Frontal cortex (tissue), 4 donors: Measurements from ENCODE around the gene PBX1. TPM values are rescaled to one million over a fixed set of nuclear protein-coding genes. Genes with fewer than 3 reads are reported as not detected.

Source experiments
- DNase-seq, 2 donors: peaks; one replicate each; pipeline ENCODE4 v3.0.0; 2012; ENCODE audit warnings: low spot score in 2 of 2
- FAIRE-seq: peaks from 2 replicates; lab custom pipeline; 2012; peaks lifted over from hg19 to GRCh38; lab: Jason Lieb, UNC
- total RNA-seq: library from RNA; depleted of rRNA; stranded (reverse); fragments of >200 nt; gene quantifications from one replicate; pipeline ENCODE4 v1.2.3, GENCODE V29; 2014
- donor health status: control.
- donor health status: control.
- donor health status: control.

The PBX1 gene
- total RNA-seq, 1 donor from 2014 or later = 197 TPM

GRCh38 chr1:164765557-164765956, 206.6 kb downstream of the PBX1 start:
- DNase-seq (no peak), FAIRE-seq (no peak)

GRCh38 chr1:164765992-164766720, 207.2 kb downstream of the PBX1 start:
- DNase-seq (no peak), FAIRE-seq (no peak)

DNA sequence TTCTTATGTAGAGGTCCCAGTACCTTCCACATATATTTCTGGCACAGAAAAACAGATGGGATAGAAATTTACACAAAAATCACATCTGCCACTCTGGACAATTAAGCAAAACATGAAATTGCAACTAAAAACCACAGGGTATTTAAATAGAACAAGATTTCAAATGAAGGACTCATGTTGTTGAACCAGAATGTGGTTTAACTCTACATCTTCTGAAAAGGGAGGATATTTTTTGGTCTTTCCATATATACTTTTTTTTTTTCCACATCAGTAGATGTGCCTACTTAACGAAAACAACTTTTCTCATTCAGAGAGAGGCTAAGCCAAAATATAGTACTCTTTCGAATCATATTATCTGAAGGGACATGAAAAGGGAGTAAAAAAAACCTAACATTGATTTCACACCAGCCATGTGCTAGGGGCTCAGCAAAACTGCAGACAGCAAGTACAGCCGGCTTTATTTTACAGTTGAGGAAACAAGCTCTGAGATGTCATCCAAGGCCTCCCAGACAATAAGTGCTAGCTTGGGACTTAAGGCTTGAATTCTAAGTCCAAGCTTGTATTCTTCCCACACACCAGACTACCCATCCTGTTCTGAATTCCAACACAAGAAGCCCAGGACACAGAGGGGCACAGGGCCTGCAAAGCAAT, 208.9 kb downstream of the PBX1 start:
- no peak for DNase-seq
- FAIRE-seq = no peak

DNA sequence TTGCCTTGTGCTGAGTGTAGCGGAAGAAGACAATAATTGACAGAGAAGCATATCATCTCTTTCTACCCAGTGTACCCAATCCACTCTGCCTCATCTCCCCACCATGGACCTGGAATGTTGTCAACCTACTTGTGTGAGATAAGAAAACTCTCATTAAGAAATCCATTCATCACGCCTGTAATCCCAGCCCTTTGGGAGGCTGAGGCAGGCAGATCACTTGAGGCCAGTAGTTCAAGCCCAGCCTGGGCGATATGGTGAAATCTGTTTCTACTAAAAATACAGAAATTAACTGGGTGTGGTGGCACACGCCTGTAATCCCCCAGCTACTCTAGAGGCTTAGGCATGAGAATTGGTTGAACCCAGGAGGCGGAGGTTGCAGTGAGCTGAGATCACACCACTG, 209.6 kb downstream of the PBX1 start:
- FAIRE-seq (no peak), DNase-seq (no peak)

DNA sequence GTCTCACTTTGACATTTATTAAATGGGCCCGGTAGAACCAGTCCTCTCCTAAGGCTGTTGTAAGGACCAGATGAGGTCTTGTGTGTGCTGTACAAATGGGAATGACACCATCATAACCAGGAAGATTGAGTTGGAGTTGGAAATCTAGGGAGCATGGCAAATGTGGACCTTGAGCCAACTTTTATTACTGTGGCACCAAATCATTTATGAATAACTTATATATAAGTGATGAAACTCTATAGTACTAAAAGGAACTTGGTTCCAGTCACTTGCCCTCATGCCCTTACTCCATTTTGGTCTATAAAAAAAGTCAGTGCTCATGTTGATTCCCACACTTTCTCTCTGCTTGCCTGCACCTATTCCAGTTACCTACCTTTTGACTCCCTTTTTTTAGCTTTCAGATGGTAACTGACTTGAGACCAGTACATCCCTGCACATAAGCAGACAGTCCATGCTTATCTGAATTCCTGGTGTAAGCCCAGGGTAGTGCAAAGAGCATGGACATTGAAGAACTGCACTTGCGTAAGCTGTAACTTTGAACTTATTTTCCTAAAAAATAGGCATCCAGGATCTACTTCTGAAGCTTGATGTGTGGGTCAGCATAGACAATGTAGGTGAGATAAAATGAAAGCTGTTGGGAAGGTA, 210.6 kb downstream of the PBX1 start:
- DNase-seq (no peak), FAIRE-seq (no peak)

GRCh38 chr1:164770131-164770529, 211.1 kb downstream of the PBX1 start:
- FAIRE-seq (no peak), DNase-seq (no peak)

- FAIRE-seq = no peak
- no peak for DNase-seq
Observed at GRCh38 chr1:164771041-164771618, 212.1 kb downstream of the PBX1 start.

- FAIRE-seq = no peak
- no peak for DNase-seq
Observed at GRCh38 chr1:164771619-164772361, 212.8 kb downstream of the PBX1 start.

GRCh38 chr1:164772635-164773034, 213.7 kb downstream of the PBX1 start:
- no peak for DNase-seq
- no peak for FAIRE-seq

DNA sequence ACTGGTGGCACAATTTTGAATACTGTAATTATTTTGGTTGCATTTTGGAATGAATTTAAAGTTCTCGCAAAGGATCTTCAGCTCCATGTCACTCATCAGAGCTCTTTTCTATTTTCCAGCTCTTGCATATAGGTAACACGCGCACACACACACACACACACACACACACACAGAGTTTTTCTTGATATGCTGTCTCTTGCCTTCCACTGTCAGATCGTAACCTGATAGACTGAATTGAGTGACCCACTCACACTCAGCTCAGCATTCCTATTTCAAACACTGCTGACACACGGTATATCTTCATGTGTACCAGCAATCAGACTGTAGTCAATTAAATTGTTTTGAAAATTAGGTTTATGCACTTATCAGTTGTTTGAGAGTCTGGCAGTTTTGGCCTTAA, 214.1 kb downstream of the PBX1 start:
- no peak for FAIRE-seq
- DNase-seq = no peak

DNA sequence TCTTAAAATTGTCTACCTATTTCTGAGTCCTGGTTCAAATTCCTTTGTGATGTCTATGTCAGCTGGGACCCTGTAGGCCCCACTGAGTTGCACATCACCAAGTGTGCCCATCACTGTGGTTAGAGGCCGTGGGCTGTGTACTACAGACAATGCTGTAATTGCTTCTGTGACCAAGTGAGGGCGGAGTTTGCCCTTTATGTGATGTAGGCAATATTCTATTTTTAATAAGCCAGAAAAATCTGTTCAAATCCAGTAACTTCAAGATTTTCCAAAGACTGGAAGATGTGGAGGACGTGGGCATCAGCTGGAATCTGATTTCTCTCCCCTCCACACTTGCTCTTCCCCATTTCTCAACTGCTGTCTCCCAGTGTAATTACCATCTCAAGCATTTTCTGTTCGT, 215.4 kb downstream of the PBX1 start:
- FAIRE-seq = no peak
- DNase-seq = no peak

- FAIRE-seq (no peak), DNase-seq (no peak)
Observed at GRCh38 chr1:164774819-164775654, 216.1 kb downstream of the PBX1 start.

DNA sequence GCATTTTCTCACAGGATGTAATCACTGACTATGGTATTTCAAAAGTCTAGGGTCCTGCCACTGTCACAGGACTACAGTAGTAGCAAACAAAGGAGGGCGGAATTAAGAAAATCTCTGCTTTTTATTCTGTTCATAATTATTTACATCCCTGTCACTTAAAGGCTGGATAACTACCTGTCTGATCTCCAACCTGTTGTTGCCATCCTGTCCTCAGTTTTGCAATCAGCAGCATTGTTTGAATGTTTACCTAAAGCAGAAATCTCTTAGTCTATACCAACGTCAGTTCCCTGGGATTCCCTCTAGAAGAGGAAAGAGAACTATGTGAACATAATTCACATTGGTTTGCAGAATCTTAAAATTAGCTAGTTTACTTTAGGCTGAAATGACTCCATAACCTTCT, 218.5 kb downstream of the PBX1 start:
- DNase-seq (no peak), FAIRE-seq (no peak)

DNA sequence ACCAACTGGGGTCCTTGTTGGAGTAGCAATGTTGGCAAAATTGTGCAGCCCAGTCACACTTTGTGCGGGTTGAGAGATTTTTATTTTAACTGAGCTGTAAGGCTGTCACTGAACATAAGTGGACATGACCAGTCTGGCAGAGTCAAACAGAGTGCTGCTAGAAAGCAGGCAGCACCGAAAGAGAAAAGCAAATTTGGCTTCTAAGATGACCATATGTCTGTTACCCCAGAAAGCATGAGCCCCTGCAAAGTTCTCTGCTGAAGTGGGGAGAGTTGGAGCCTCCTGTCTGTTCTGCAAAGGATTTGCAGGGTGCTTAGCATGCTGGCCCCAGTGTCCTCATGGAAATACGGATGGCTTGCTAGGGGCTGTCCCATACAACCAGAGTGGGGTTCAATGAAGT, 220.4 kb downstream of the PBX1 start:
- FAIRE-seq (no peak), DNase-seq (no peak)

DNA sequence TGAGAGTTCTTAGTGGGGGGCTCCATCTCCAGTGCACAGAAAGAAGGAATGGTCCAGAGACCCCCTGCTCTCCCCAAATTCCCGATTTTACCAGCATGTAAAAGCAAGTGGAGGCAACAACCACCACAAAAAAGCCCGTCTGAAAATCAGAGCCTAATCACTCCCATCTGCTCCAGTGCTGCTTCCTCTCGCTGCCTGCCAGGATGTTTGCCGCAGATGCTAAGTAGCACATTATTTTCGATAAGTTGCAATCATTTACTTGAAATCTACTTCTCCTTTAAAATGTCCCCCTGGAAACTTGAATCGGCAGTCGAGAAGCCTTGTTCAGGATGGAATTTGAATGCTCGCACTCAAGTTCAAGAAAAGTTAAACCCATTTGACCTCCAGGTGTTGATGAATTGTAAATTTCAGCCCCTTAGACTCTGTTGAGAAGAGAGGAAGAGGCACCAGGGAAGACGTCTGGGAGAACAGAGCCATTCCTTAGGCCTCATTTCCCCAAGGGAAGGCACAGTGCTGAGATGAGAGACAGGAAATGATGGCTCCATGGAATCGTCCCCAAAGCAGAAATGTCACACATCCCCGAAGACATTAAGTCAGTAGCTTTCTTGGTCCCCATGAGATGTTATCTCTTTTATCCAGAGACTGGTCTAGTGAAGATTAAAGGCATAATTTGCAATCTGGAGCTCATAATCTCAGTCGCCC, 221.3 kb downstream of the PBX1 start:
- FAIRE-seq (no peak), DNase-seq (no peak)

DNA sequence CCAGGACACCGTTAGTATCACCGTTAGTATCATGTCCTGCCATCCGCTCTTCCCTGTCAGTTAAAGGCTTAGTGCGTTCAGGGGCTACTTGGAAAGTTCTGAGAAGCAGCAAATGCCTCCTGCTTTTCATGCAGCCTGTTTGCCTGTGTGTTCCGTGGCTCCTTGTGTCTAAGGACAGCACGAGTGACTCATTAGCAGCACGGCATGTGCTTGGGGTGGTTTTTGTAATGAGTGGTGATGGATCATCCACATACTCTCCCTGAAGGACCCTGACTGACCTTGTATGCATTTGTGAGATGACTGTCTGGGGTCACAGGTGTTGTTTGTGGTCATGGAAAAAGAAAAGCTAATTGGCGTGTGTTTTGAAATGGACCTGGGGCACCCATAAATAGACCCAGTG, 221.9 kb downstream of the PBX1 start:
- no peak for DNase-seq
- FAIRE-seq = no peak

- no peak for FAIRE-seq
Observed at GRCh38 chr1:164781972-164782371, 223.0 kb downstream of the PBX1 start.

DNA sequence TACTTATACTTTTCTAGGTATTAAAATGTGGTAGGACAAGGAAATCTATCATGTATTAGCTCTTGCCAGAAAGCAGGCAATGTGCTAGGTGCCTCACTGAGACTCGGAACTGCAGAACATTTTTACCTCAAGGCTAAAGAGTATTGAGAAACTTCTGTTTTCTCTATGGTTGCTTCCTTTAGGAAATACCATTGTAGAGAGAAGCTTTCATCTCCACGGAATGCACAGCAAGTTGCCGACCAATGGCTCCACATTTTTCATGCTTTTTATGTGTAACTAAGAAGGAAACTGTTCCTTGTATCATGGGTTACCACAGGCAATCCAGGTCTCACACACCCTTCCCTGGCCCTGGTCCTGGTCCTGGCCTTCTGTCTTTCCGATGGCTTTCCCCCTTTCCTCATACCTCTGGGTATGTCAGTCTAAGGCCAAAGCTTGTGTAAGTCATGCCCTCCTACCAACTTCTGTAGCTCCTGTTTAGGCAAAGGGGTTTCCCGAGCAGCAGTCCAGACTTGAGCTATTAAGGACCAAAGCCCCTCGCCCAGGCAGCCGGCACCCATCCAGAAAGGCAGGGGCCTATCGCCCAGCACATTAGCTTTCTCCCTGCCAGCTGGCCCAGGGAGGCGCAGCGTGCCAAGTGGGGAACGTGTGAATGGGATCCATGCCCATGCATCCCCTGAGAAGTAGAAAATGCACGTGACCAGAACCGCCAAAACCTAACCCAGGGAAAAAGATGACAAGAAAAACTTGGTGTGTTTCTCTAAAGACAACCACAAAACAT, 225.0 kb downstream of the PBX1 start:
- no peak for FAIRE-seq
- no peak for DNase-seq

More at GRCh38 chr1:164781972-164782371, 223.0 kb downstream of the PBX1 start:
- DNase-seq = no peak
